GM18861 (cell line): ENCODE data around the gene RUBCN.
A peak's percentile ranks its signal among the peaks of the same experiment; 100 is the strongest.
"Not testable (repeated sequence)": the region's sequence is repeated elsewhere in the genome, so short reads cannot be mapped to it uniquely, and the experiment has no call there.

Experiments
- ATAC-seq: cut with Tn5 transposase; IDR thresholded peaks from one replicate; pipeline ENCODE4 v1.9.1; 2021; ENCODE audit not compliant: unreplicated experiment

RUBCN gene

GRCh38 chr3:197734667-197735318 is 1.9 kb downstream of the RUBCN start:
- peak; percentile 55 for ATAC-seq

DNA sequence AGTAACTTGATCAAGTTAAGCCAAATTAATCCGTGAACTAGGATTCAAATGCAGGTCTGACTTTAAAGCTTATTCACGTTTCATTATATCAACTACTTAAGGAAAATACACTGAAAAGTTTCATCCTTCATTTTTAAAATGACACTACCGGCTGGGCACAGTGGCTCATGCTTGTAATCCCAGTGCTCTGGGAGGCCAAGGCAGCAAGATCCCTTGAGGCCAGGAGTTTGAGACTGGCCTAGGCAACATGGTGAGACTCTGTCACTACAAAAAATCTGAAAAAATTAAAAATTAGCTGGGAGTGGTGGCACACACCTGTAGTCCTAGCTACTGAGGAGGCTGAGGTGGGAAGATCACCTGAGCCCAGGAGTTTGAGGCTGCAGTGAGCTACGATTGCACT is 3.7 kb downstream of the RUBCN start:
- ATAC-seq = no peak

- ATAC-seq = not testable (repeated sequence)
Observed at GRCh38 chr3:197731483-197731882, 5.2 kb downstream of the RUBCN start.

GRCh38 chr3:197730770-197731169 is 5.9 kb downstream of the RUBCN start:
- ATAC-seq = not testable (repeated sequence)

GRCh38 chr3:197730200-197730599 is 6.5 kb downstream of the RUBCN start:
- ATAC-seq = no peak

GRCh38 chr3:197728487-197728886 is 8.2 kb downstream of the RUBCN start:
- ATAC-seq = no peak

DNA sequence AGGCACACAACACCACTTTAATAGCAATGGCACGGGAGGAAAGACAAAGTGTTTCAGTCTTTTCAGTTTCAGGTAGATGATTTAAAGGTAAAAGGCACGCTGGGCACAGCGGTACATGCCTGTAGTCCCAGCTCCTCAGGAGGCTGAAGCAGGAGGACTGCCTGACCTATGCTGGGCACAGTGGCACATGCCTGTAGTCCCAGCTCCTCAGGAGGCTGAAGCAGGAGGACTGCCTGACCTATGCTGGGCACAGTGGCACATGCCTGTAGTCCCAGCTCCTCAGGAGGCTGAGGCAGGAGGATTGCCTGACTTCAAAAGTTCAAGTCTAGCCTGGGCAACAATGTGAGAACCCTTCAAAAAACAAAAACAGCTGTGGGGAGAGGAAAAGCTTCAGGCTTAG is 8.8 kb downstream of the RUBCN start:
- ATAC-seq = not testable (repeated sequence)

- ATAC-seq = no peak
Observed at GRCh38 chr3:197722734-197723133, 14.0 kb downstream of the RUBCN start.

DNA sequence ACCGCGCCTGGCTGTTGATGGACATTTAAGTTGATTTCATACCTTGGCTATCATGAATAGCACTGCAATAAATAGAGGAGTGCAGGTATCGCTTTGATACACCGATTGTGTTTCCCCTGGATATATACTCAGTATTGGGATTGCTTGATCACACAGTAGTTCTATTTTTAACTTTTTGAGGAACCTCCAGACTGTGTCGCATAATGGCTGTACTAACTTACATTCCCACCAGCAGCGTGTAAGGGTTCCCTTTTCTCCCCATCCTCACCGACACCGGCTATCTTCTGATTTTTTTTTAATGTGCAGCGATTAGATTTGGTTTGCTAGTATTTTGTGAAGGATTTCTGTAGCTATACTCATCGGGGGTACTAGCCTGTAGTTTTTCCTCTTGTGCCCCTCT is 16.0 kb downstream of the RUBCN start:
- no peak for ATAC-seq

GRCh38 chr3:197718891-197719290 is 17.8 kb downstream of the RUBCN start:
- ATAC-seq = no peak

- no peak for ATAC-seq
Observed at GRCh38 chr3:197714251-197714650, 22.5 kb downstream of the RUBCN start.

GRCh38 chr3:197713477-197713822 is 23.3 kb downstream of the RUBCN start:
- ATAC-seq = peak; percentile 13

- peak; percentile 79 for ATAC-seq
Observed at GRCh38 chr3:197711973-197712707, 24.6 kb downstream of the RUBCN start.

DNA sequence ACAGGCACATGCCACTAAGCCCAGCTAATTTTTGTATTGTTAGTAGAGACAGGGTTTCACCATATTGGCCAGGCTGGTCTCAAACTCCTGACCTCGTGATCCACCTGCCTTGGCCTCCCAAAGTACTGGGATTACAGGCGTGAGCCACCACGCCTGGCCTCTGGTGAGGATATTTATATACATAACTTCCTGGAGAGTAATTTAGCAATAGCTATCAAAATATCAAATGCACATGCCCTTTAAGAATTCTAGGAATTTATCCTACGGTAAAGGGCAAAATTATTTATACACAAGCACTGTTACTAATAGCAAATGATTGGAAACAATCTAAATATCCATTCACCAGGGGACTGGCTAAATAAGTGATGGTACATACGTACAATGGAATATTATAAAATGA is 25.7 kb downstream of the RUBCN start:
- not testable (repeated sequence) for ATAC-seq

- ATAC-seq = no peak
Observed at GRCh38 chr3:197709135-197709534, 27.6 kb downstream of the RUBCN start.

GRCh38 chr3:197706658-197707057 is 30.0 kb downstream of the RUBCN start:
- no peak for ATAC-seq

GRCh38 chr3:197701841-197702240 is 34.9 kb downstream of the RUBCN start:
- no peak for ATAC-seq

GRCh38 chr3:197700095-197700494 is 36.6 kb downstream of the RUBCN start:
- no peak for ATAC-seq

DNA sequence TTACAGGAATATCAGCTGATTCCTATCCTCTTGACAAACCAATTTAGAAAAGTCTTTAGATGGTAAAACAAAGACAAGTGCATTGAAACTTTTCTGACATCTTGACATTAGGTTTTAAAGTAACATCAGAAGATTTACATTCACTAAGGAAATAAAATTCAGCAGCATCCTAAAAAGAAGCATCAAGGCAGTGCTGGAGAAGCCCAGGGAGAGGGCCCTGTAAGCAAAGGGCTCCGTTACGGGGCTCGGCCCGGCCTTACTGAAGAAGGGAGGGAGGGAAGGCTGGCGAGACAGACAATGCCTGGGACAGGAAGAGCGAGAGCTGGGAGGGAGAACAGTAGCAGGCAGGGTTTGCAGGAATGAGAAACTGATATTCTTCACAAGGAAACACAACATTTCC is 39.3 kb downstream of the RUBCN start:
- ATAC-seq = no peak

GRCh38 chr3:197694251-197694650 is 42.5 kb downstream of the RUBCN start:
- ATAC-seq = no peak

DNA sequence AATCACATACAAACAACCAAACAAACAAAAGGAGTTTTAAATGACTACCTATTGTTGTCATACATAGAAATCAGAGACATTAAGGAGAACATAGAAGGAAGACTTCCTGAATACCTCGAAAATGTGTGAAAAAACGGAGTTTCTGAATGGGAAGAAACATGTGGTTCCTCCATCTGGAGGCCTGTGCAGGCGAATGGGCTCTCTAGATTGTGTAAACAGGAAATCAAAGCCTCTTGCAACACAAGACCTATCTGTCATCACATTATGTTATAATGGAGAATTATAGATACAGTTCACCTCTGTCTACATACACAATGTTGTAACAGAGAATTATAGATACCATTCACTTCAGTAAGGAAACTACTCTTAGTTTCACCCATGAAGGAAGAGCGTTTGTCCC is 44.1 kb downstream of the RUBCN start:
- ATAC-seq = no peak

GRCh38 chr3:197690754-197691153 is 46.0 kb downstream of the RUBCN start:
- no peak for ATAC-seq

DNA sequence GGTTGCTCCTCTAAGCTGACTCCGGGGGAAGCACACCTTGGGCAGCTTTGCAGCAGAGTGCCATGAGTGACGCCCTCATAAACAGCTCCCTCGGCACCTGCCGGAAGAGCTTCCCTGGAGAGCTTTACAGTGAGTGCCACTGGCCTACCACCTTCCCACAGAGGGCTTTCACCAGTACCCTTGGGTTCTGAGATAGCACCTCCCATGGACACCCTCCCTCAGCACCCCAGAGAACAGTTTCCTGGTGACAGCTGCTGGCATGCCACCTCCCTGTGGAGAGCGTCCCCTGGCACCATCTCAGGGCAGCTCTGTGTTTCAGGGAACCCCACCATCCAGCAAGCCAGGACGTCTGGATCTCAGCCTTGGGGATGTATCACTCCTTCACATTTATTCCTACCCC is 49.1 kb downstream of the RUBCN start:
- no peak for ATAC-seq
